Testis (tissue), 3 donors: Measurements from ENCODE around the gene GRID1. TPM values are rescaled to one million over a fixed set of nuclear protein-coding genes. Genes with fewer than 3 reads are reported as not detected.

Source experiments
- DNase-seq: peaks from one replicate; pipeline ENCODE4 v3.0.0-alpha.2; 2019
- H3K27ac ChIP-seq, 2 donors: fragments of 200-600 bp; sonication (generic); one replicate each; pipeline ENCODE4 v1.5.1; 2019
- H3K27me3 ChIP-seq: fragments of 200-600 bp; sonication (generic); one replicate; pipeline ENCODE4 v1.5.1; 2019
- H3K36me3 ChIP-seq: fragments of 200-600 bp; sonication (generic); one replicate; pipeline ENCODE4 v1.5.1; 2017; ENCODE audit warnings: low read depth; ENCODE audit errors: missing control alignments
- H3K4me1 ChIP-seq: fragments of 200-600 bp; sonication (generic); one replicate; pipeline ENCODE4 v1.5.1; 2019
- H3K4me3 ChIP-seq, 2 donors: fragments of 200-600 bp; sonication (generic); one replicate each; pipeline ENCODE4 v1.5.1; 2017 to 2019
- H3K9me3 ChIP-seq: fragments of 200-600 bp; sonication (generic); one replicate; pipeline ENCODE4 v1.5.1; 2017
- CTCF ChIP-seq, 3 experiments: fragments of 450-650 bp in 2 of 3; fragments of 200-600 bp in 1 of 3; sonication (generic) in 1 of 3; IDR thresholded peaks; one replicate each; pipeline ENCODE4 v1.5.1; 2016 to 2019; ENCODE audit warnings: antibody characterized with exemption in 3 of 3, mild to moderate bottlenecking in 2 of 3, moderate library complexity in 1 of 3
- POLR2A ChIP-seq: fragments of 450-650 bp; IDR thresholded peaks from one replicate; pipeline ENCODE4 v1.6.1; 2017; ENCODE audit warnings: antibody characterized with exemption, mild to moderate bottlenecking, moderate library complexity
- WGBS, 2 donors: methylation state at CpG; one replicate each; pipeline ENCODE4 v1.1.5; 2018; 5-methylcytosine and 5-hydroxymethylcytosine counted together
- intact Hi-C: fragments of 100-400 bp; cut with DNase I; formaldehyde crosslinking; loops from one replicate; pipeline ENCODE4 v1.15.1; 2023; ENCODE audit warnings: low total_unique reads
- polyA plus RNA-seq: library from polyadenylated mRNA; stranded (reverse); fragments of 350-450 nt; fragmentation: Illumina TruSeq; extraction: RNeasy Lipid Tissue Mini Kit (QIAGEN cat#74804); gene quantifications from one replicate; pipeline ENCODE4 v1.2.3, GENCODE V29; 2014; ENCODE audit warnings: low read depth, low replicate concordance; ENCODE audit not compliant: insufficient read depth
- total RNA-seq, 2 donors: library from RNA; depleted of rRNA; stranded (reverse); fragments of >200 nt; gene quantifications; one replicate each; pipeline ENCODE4 v1.2.3, GENCODE V29; 2016

Gene GRID1
- total and polyA plus RNA-seq, 3 donors from 2014 or later, result 7.4 to 16.7 (median 8.1) TPM

- 87 to 91% methylated on average over 8 of the region's 8 CpGs for WGBS, 2 donors
- no peaks in the 10 kb centered on the region for H3K27me3 ChIP-seq
- no peak for TF ChIP-seq CTCF (IDR thresholded peaks at IDR 0.05)
- no peak for TF ChIP-seq POLR2A
- no peak for DNase-seq
- H3K4me1 ChIP-seq, result no peaks in the 10 kb centered on the region
- no peak overlapping the region for H3K27ac ChIP-seq
- H3K4me3 ChIP-seq, result no peak overlapping the region
- no peaks in the 10 kb centered on the region for H3K36me3 ChIP-seq
- no peaks in the 10 kb centered on the region for H3K9me3 ChIP-seq
- intact Hi-C loops, result no loop called here
Measured at GRCh38 chr10:86189891-86190290, 176.7 kb downstream of the GRID1 start.

- TF ChIP-seq CTCF (IDR thresholded peaks at IDR 0.05) (no peak), POLR2A (no peak)
- no peak for DNase-seq
Measured at GRCh38 chr10:86188796-86189558, 177.6 kb downstream of the GRID1 start.

GRCh38 chr10:86188326-86188725 is 178.3 kb downstream of the GRID1 start:
- no peak for TF ChIP-seq CTCF (IDR thresholded peaks at IDR 0.05)
- no peak for TF ChIP-seq POLR2A
- Histone ChIP-seq H3K27me3 (no peaks in the 10 kb centered on the region), H3K27ac (no peak overlapping the region), H3K9me3 (no peaks in the 10 kb centered on the region), H3K4me3 (no peak overlapping the region), H3K36me3 (no peaks in the 10 kb centered on the region), H3K4me1 (no peaks in the 10 kb centered on the region)
- DNase-seq, result no peak
- whole genome bisulfite sequencing, 2 donors, result 69 to 77% methylated on average over 2 to 3 of the region's 3 CpGs
- intact Hi-C loops, result no loop called here

More at GRCh38 chr10:86188796-86189558, 177.6 kb downstream of the GRID1 start:
- Histone ChIP-seq H3K27me3 (no peaks in the 10 kb centered on the region), H3K27ac (no peak overlapping the region), H3K9me3 (no peaks in the 10 kb centered on the region), H3K4me1 (no peaks in the 10 kb centered on the region), H3K4me3 (no peak overlapping the region), H3K36me3 (no peaks in the 10 kb centered on the region)
- intact Hi-C loops, result no loop called here
- 94 to 96% methylated on average over 6 of the region's 6 CpGs for WGBS, 2 donors

- WGBS, 2 donors, result 95 to 97% methylated on average over 6 to 8 of the region's 8 CpGs
- Histone ChIP-seq H3K4me3 (no peak overlapping the region), H3K4me1 (no peaks in the 10 kb centered on the region), H3K27me3 (no peaks in the 10 kb centered on the region), H3K36me3 (no peaks in the 10 kb centered on the region), H3K27ac (no peak overlapping the region), H3K9me3 (no peaks in the 10 kb centered on the region)
- TF ChIP-seq POLR2A (no peak), CTCF (IDR thresholded peaks at IDR 0.05) (no peak)
- DNase-seq, result no peak
- intact Hi-C loops, result no loop called here
Measured at GRCh38 chr10:86187499-86188239, 178.9 kb downstream of the GRID1 start.
